Activated naive CD8-positive, alpha-beta T cell (primary cell): ENCODE measurements around the gene CPB1.
"Not testable (repeated sequence)": the region's sequence is repeated elsewhere in the genome, so short reads cannot be mapped to it uniquely, and the experiment has no call there.

Source experiments
- H3K27ac Mint-ChIP-seq: one replicate; pipeline ENCODE4 v1.8.0; 2021; ENCODE audit warnings: mixed read lengths
- H3K27me3 Mint-ChIP-seq: one replicate; pipeline ENCODE4 v1.8.0; 2021; ENCODE audit warnings: mixed read lengths
- H3K36me3 Mint-ChIP-seq: one replicate; pipeline ENCODE4 v1.8.0; 2021; ENCODE audit warnings: mixed read lengths
- H3K4me1 Mint-ChIP-seq: one replicate; pipeline ENCODE4 v1.8.0; 2021; ENCODE audit warnings: low read depth, mixed read lengths
- H3K4me3 Mint-ChIP-seq: one replicate; pipeline ENCODE4 v1.8.0; 2021; ENCODE audit warnings: mild to moderate bottlenecking, mixed read lengths
- H3K9me3 Mint-ChIP-seq: one replicate; pipeline ENCODE4 v1.8.0; 2021; ENCODE audit warnings: low read depth, mixed read lengths

CPB1 gene

GRCh38 chr3:148827585-148827984, at the start of gene CPB1:
TSS of gene CPB1 (plus strand) at chr3:148827811. CDS start at chr3:148827824, 13 bp downstream.
- H3K9me3 Mint-ChIP-seq, result no peaks in the 10 kb centered on the region
- H3K4me1 Mint-ChIP-seq, result no peaks in the 10 kb centered on the region
- H3K36me3 Mint-ChIP-seq, result no peaks in the 10 kb centered on the region
- H3K4me3 Mint-ChIP-seq, result no peak within 1 kb of the TSS
- H3K27ac Mint-ChIP-seq, result no peak within 1 kb of the TSS
- H3K27me3 Mint-ChIP-seq, result no peaks in the 10 kb centered on the region

- H3K4me1 Mint-ChIP-seq, result no peaks in the 10 kb centered on the region
- H3K36me3 Mint-ChIP-seq, result no peaks in the 10 kb centered on the region
- H3K9me3 Mint-ChIP-seq, result no peaks in the 10 kb centered on the region
Measured at GRCh38 chr3:148778926-148779325, 48.7 kb upstream of the CPB1 start.

GRCh38 chr3:148785026-148785425, 42.6 kb upstream of the CPB1 start:
- not testable (repeated sequence) for H3K36me3 Mint-ChIP-seq, H3K4me3 Mint-ChIP-seq, H3K27me3 Mint-ChIP-seq, H3K4me1 Mint-ChIP-seq, H3K27ac Mint-ChIP-seq, H3K9me3 Mint-ChIP-seq

More at GRCh38 chr3:148778926-148779325, 48.7 kb upstream of the CPB1 start:
- H3K4me3 Mint-ChIP-seq, result no peak overlapping the region
- H3K27me3 Mint-ChIP-seq, result no peaks in the 10 kb centered on the region
- H3K27ac Mint-ChIP-seq, result no peak overlapping the region

GRCh38 chr3:148786159-148786558, 41.5 kb upstream of the CPB1 start:
- H3K9me3 Mint-ChIP-seq, H3K4me1 Mint-ChIP-seq, H3K27me3 Mint-ChIP-seq, H3K4me3 Mint-ChIP-seq, H3K27ac Mint-ChIP-seq, H3K36me3 Mint-ChIP-seq: not testable (repeated sequence)

GRCh38 chr3:148789146-148789545, 38.5 kb upstream of the CPB1 start:
- H3K36me3 Mint-ChIP-seq, result no peaks in the 10 kb centered on the region
- no peak overlapping the region for H3K4me3 Mint-ChIP-seq
- no peak overlapping the region for H3K27ac Mint-ChIP-seq
- no peaks in the 10 kb centered on the region for H3K9me3 Mint-ChIP-seq
- no peaks in the 10 kb centered on the region for H3K4me1 Mint-ChIP-seq
- H3K27me3 Mint-ChIP-seq, result no peaks in the 10 kb centered on the region

- Mint-ChIP-seq H3K36me3 (no peaks in the 10 kb centered on the region), H3K9me3 (no peaks in the 10 kb centered on the region), H3K4me3 (no peak overlapping the region), H3K27me3 (no peaks in the 10 kb centered on the region), H3K27ac (no peak overlapping the region), H3K4me1 (no peaks in the 10 kb centered on the region)
Measured at GRCh38 chr3:148789906-148790305, 37.7 kb upstream of the CPB1 start.

GRCh38 chr3:148790370-148790769, 37.2 kb upstream of the CPB1 start:
- no peaks in the 10 kb centered on the region for H3K9me3 Mint-ChIP-seq
- H3K4me1 Mint-ChIP-seq, result no peaks in the 10 kb centered on the region
- H3K27ac Mint-ChIP-seq, result no peak overlapping the region
- no peaks in the 10 kb centered on the region for H3K27me3 Mint-ChIP-seq
- H3K4me3 Mint-ChIP-seq, result no peak overlapping the region
- no peaks in the 10 kb centered on the region for H3K36me3 Mint-ChIP-seq

GRCh38 chr3:148790851-148791735, 36.5 kb upstream of the CPB1 start:
- Mint-ChIP-seq H3K4me1 (no peaks in the 10 kb centered on the region), H3K27me3 (no peaks in the 10 kb centered on the region)

GRCh38 chr3:148791920-148792319, 35.7 kb upstream of the CPB1 start:
- H3K4me3 Mint-ChIP-seq, result no peak overlapping the region
- H3K27me3 Mint-ChIP-seq, result peaks cover 2% of the 10 kb centered on the region
- H3K9me3 Mint-ChIP-seq, result no peaks in the 10 kb centered on the region
- no peaks in the 10 kb centered on the region for H3K36me3 Mint-ChIP-seq
- H3K27ac Mint-ChIP-seq, result no peak overlapping the region
- no peaks in the 10 kb centered on the region for H3K4me1 Mint-ChIP-seq

More at GRCh38 chr3:148790851-148791735, 36.5 kb upstream of the CPB1 start:
- Mint-ChIP-seq H3K27ac (no peak overlapping the region), H3K9me3 (no peaks in the 10 kb centered on the region), H3K36me3 (no peaks in the 10 kb centered on the region), H3K4me3 (no peak overlapping the region)

GRCh38 chr3:148792516-148792915, 35.1 kb upstream of the CPB1 start:
- peaks cover 2% of the 10 kb centered on the region for H3K27me3 Mint-ChIP-seq
- H3K9me3 Mint-ChIP-seq, result no peaks in the 10 kb centered on the region
- H3K36me3 Mint-ChIP-seq, result no peaks in the 10 kb centered on the region
- no peak overlapping the region for H3K27ac Mint-ChIP-seq
- no peaks in the 10 kb centered on the region for H3K4me1 Mint-ChIP-seq
- no peak overlapping the region for H3K4me3 Mint-ChIP-seq

- Mint-ChIP-seq H3K36me3 (no peaks in the 10 kb centered on the region), H3K4me3 (no peak overlapping the region), H3K9me3 (no peaks in the 10 kb centered on the region), H3K4me1 (no peaks in the 10 kb centered on the region), H3K27ac (no peak overlapping the region), H3K27me3 (peaks cover 2% of the 10 kb centered on the region)
Measured at GRCh38 chr3:148796799-148797198, 30.8 kb upstream of the CPB1 start.

GRCh38 chr3:148797795-148798194, 29.8 kb upstream of the CPB1 start:
- Mint-ChIP-seq H3K9me3 (no peaks in the 10 kb centered on the region), H3K4me3 (no peak overlapping the region), H3K27ac (no peak overlapping the region), H3K27me3 (peaks cover 2% of the 10 kb centered on the region), H3K36me3 (no peaks in the 10 kb centered on the region), H3K4me1 (no peaks in the 10 kb centered on the region)

GRCh38 chr3:148800414-148800813, 27.2 kb upstream of the CPB1 start:
- H3K27me3 Mint-ChIP-seq, result peaks cover 2% of the 10 kb centered on the region
- H3K4me1 Mint-ChIP-seq, result no peaks in the 10 kb centered on the region
- H3K36me3 Mint-ChIP-seq, result no peaks in the 10 kb centered on the region
- H3K9me3 Mint-ChIP-seq, result no peaks in the 10 kb centered on the region
- no peak overlapping the region for H3K4me3 Mint-ChIP-seq
- H3K27ac Mint-ChIP-seq, result no peak overlapping the region

- H3K27ac Mint-ChIP-seq, result no peak overlapping the region
- no peaks in the 10 kb centered on the region for H3K9me3 Mint-ChIP-seq
- no peaks in the 10 kb centered on the region for H3K36me3 Mint-ChIP-seq
- H3K4me1 Mint-ChIP-seq, result no peaks in the 10 kb centered on the region
- H3K27me3 Mint-ChIP-seq, result peaks cover 5% of the 10 kb centered on the region
- H3K4me3 Mint-ChIP-seq, result no peak overlapping the region
Measured at GRCh38 chr3:148809835-148810234, 17.8 kb upstream of the CPB1 start.

GRCh38 chr3:148815316-148816110, 12.1 kb upstream of the CPB1 start:
- no peaks in the 10 kb centered on the region for H3K9me3 Mint-ChIP-seq
- H3K4me1 Mint-ChIP-seq, result no peaks in the 10 kb centered on the region
- peaks cover 7% of the 10 kb centered on the region for H3K27me3 Mint-ChIP-seq
- no peaks in the 10 kb centered on the region for H3K36me3 Mint-ChIP-seq
- H3K27ac Mint-ChIP-seq, result no peak overlapping the region
- no peak overlapping the region for H3K4me3 Mint-ChIP-seq
